K562 (cell line): ENCODE measurements around the gene CNKSR3.

ENCODE experiments used
- EZH2 ChIP-seq: IDR thresholded peaks from 2 replicates; pipeline ENCODE4 v1.6.1; 2012; ENCODE audit warnings: low read depth, mild to moderate bottlenecking, inconsistent platforms, low read length, borderline replicate concordance
- RBM22 ChIP-seq: fragments of 200-400 bp; formaldehyde crosslinking; IDR thresholded peaks from 2 replicates; pipeline ENCODE4 v1.6.1; 2018; ENCODE audit warnings: low read length, low read depth; ENCODE audit not compliant: poor library complexity, severe bottlenecking
- RNF2 ChIP-seq: sonication (generic); IDR thresholded peaks from 2 replicates; pipeline ENCODE4 v1.6.1; 2016
- SMARCC2 ChIP-seq: fragments of 450-650 bp; IDR thresholded peaks from 2 replicates; pipeline ENCODE4 v1.6.1; 2017; ENCODE audit warnings: antibody characterized with exemption, moderate library complexity, mild to moderate bottlenecking, low read depth
- ZNF121 ChIP-seq: sonication (generic); formaldehyde crosslinking; conservative IDR thresholded peaks from 2 replicates; pipeline ENCODE4 v1.8.0; 2022; ENCODE audit warnings: missing genetic modification reagents

DNA sequence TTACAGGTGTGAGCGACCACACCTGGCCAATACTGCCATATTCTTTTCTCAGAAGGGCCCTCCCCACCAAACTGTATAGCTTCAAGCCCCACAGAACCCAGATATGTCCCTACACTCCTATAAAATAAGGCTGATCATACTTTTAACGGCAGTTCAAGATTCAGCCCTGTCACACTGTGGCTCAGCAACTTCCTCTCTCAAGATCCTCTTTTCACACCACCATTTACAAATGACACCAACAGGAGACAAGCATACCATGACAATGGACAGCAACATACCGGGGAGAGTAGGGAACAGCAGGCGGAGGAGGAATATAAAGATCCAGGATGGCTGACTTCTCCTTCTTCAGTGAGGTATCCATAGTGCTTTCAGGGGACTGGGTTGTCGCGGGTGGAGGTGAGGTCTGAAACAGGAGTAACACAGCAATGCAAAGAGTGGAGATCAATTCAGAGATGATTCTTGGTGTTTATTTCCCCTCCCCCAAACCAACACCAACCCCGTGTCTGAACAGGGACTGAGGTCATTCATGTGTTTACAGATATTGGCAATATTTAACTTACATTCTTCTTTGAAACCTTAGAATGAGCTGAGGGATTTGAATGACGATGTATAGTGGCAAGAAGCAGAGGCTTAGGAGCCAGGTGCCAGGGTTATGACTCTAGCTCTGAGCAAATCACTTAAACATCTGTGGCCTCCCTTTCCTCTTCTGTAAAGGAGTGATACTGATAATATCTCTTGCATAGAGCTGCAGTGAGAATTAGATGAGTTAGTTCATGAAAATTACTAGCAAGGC is 96.3 kb downstream of the CNKSR3 start:
- no peak for TF ChIP-seq EZH2
- no peak for TF ChIP-seq ZNF121 (CRISPR knock-in tag)
- no peak for TF ChIP-seq RNF2
- TF ChIP-seq SMARCC2 = no peak
- TF ChIP-seq RBM22 = no peak
